ENCODE results near the gene RAE1.

- TF ChIP-seq CTCF (IDR thresholded peaks at IDR 0.05) (peak in 1 of 4 experiments; percentile 26), POLR2A (IDR thresholded peaks at IDR 0.05) (no peak)
These were observed 15.7 kb upstream of the RAE1 start for GRCh38 chr20:57335392-57335791.

Data from prostate gland (tissue), 2 donors.